22Rv1 (cell line): ENCODE measurements around the gene KCNG2.

ENCODE experiments used
- ZFX ChIP-seq: fragments of 450-650 bp; IDR thresholded peaks from 2 replicates; pipeline ENCODE4 v1.6.1; 2017; ENCODE audit warnings: antibody characterized with exemption, borderline replicate concordance
- TF ChIP-seq, protein P1 (sequence below): fragments of 450-650 bp; IDR thresholded peaks from 2 replicates; pipeline ENCODE4 v1.5.1; 2017; ENCODE audit warnings: mild to moderate bottlenecking

DNA sequence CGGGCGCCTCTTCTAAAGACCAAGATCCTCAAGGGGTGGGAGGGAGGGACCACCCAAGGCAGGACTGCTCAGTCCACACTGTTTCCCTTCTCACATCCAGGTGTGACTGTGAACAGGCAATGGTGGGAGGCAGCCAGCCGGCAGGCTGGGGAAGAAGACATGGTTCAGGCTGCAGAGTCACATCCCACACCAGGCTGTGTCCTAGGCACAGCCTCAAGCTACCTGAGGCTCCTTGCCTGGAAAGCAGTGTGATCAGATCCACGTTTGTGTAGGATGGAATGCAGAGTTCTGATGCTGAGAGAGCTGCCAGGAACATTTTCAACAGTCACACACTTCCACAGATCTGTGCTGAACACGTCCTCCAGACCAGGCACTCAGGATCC is 137.4 kb downstream of the KCNG2 start:
- TF ChIP-seq, protein P1, sequence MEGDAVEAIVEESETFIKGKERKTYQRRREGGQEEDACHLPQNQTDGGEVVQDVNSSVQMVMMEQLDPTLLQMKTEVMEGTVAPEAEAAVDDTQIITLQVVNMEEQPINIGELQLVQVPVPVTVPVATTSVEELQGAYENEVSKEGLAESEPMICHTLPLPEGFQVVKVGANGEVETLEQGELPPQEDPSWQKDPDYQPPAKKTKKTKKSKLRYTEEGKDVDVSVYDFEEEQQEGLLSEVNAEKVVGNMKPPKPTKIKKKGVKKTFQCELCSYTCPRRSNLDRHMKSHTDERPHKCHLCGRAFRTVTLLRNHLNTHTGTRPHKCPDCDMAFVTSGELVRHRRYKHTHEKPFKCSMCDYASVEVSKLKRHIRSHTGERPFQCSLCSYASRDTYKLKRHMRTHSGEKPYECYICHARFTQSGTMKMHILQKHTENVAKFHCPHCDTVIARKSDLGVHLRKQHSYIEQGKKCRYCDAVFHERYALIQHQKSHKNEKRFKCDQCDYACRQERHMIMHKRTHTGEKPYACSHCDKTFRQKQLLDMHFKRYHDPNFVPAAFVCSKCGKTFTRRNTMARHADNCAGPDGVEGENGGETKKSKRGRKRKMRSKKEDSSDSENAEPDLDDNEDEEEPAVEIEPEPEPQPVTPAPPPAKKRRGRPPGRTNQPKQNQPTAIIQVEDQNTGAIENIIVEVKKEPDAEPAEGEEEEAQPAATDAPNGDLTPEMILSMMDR: no peak
- TF ChIP-seq ZFX: no peak
